ENCODE measurements around the gene FOXJ1. TPM values are rescaled to one million over a fixed set of nuclear protein-coding genes. Genes with fewer than 3 reads are reported as not detected.

Gene FOXJ1
- total and polyA plus RNA-seq, 8 donors, result 0.12 to 6.7 (median 1.3) TPM; not detected in 3

DNA sequence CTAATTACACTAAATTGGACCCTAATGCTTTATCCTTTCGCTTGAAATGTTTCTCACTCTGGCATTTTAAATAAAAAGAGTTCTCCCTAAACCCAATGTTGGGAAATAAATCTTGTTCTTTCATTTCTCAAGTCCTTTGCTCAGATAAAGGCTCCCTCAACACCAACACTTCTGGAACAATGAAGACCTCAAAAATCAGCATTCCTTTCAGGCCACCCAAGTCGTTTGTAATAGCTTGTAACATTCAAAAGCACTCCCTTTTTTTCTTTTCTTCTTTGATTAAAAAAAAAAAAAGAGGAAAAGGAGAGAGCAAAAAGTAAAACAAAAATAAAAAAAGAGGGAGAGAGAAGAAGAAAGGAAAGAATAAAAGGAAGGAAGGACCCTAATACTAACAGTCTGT lies 23.3 kb upstream of the FOXJ1 start:
- intact Hi-C loops (cut with DNase I; ENCODE audit: low total_unique reads), result no loop called here

DNA sequence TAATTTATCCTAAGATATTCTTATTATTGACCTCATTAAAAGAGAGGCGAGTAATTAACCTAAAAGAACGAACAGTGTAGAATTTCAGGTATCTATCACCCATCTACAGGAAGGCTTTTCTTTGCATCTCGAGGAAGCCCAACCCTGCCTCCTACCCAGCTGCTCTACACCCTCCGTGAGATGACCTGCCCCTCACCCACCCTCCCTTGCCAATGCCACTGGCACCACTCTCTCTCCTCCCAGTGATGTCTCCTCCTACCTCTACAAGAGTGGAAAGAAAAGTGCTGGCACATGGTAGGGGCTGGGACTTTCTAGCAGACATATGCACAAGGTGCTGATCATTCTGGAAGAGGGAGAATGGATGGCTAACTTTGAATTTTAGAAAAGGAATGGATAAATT lies 22.9 kb upstream of the FOXJ1 start:
- no peak overlapping the region for H3K27ac ChIP-seq
- no peak for DNase-seq
- no peaks in the 10 kb centered on the region for H3K27me3 ChIP-seq
- 84 to 90% (median 88%) methylated on average over 4 of the region's 4 CpGs for whole genome bisulfite sequencing, 5 donors
- no peaks in the 10 kb centered on the region for H3K4me1 ChIP-seq
- TF ChIP-seq EP300 (IDR thresholded peaks at IDR 0.05) (no peak), POLR2AphosphoS5 (IDR thresholded peaks at IDR 0.05) (no peak), POLR2A (IDR thresholded peaks at IDR 0.05) (no peak)
- TF ChIP-seq, protein P1, sequence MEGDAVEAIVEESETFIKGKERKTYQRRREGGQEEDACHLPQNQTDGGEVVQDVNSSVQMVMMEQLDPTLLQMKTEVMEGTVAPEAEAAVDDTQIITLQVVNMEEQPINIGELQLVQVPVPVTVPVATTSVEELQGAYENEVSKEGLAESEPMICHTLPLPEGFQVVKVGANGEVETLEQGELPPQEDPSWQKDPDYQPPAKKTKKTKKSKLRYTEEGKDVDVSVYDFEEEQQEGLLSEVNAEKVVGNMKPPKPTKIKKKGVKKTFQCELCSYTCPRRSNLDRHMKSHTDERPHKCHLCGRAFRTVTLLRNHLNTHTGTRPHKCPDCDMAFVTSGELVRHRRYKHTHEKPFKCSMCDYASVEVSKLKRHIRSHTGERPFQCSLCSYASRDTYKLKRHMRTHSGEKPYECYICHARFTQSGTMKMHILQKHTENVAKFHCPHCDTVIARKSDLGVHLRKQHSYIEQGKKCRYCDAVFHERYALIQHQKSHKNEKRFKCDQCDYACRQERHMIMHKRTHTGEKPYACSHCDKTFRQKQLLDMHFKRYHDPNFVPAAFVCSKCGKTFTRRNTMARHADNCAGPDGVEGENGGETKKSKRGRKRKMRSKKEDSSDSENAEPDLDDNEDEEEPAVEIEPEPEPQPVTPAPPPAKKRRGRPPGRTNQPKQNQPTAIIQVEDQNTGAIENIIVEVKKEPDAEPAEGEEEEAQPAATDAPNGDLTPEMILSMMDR (IDR thresholded peaks at IDR 0.05), result no peak
- H3K9me3 ChIP-seq, result no peaks in the 10 kb centered on the region
- intact Hi-C loops (cut with DNase I; ENCODE audit: low total_unique reads), result no loop called here
- H3K4me3 ChIP-seq, result no peak overlapping the region
- H3K36me3 ChIP-seq, result peaks cover 0 to 8% (median 0%) of the 10 kb centered on the region in 4 donors

More for the DNA sequence above, 23.3 kb upstream of the FOXJ1 start:
- Histone ChIP-seq H3K36me3 (peaks cover 0 to 8% (median 0%) of the 10 kb centered on the region in 4 donors), H3K27ac (no peak overlapping the region), H3K9me3 (no peaks in the 10 kb centered on the region), H3K4me3 (no peak overlapping the region), H3K27me3 (no peaks in the 10 kb centered on the region), H3K4me1 (no peaks in the 10 kb centered on the region)
- no peak for DNase-seq
- WGBS, 5 donors, result 60 to 72% (median 67%) methylated on average over 2 of the region's 2 CpGs
- no peak for TF ChIP-seq EP300 (IDR thresholded peaks at IDR 0.05)
- no peak for TF ChIP-seq POLR2A (IDR thresholded peaks at IDR 0.05)
- TF ChIP-seq, protein P1 (IDR thresholded peaks at IDR 0.05), result no peak
- TF ChIP-seq POLR2AphosphoS5 (IDR thresholded peaks at IDR 0.05), result no peak

DNA sequence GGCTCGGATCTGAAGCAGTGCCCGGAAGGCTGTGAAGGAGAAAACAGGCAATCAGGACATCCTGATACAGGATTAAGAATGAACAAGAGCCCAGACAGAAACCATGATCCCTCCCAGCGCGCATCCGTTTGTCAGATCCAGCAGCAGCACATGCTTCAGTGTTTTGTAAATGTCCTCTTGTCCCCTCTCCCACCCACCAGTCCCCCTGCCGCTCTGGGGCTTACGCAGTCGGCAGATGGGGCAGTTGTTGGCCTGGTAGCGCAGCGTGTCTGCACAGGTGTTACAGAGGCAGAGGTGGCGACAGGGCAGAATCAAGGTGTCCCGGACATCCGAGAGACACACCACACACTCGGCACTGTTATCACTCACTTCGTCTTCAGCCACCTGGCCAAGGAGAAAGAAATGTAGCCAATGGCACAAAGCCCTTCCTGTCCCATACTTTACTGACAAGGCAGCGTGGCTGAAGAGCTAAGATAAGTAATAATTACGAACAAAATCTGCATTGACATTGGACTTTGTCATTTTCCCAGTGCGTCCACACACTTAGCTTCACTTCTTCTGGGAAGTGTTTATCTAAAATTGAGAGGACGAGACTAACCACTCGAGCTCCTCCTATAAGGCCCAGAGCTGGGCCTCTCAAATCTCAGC lies 20.7 kb upstream of the FOXJ1 start:
- DNase-seq, result no peak
- no peaks in the 10 kb centered on the region for H3K4me1 ChIP-seq
- H3K36me3 ChIP-seq, result peaks cover 0 to 19% (median 0%) of the 10 kb centered on the region in 4 donors
- 77 to 83% (median 78%) methylated on average over 20 of the region's 20 CpGs for WGBS, 5 donors
- no peaks in the 10 kb centered on the region for H3K9me3 ChIP-seq
- intact Hi-C loops (cut with DNase I; ENCODE audit: low total_unique reads), result no loop called here
- TF ChIP-seq, protein P1 (IDR thresholded peaks at IDR 0.05), result no peak
- no peak for TF ChIP-seq POLR2A (IDR thresholded peaks at IDR 0.05)
- TF ChIP-seq EP300 (IDR thresholded peaks at IDR 0.05), result no peak
- TF ChIP-seq POLR2AphosphoS5 (IDR thresholded peaks at IDR 0.05), result no peak
- H3K27me3 ChIP-seq, result no peaks in the 10 kb centered on the region
- H3K4me3 ChIP-seq, result no peak overlapping the region
- H3K27ac ChIP-seq, result no peak overlapping the region

DNA sequence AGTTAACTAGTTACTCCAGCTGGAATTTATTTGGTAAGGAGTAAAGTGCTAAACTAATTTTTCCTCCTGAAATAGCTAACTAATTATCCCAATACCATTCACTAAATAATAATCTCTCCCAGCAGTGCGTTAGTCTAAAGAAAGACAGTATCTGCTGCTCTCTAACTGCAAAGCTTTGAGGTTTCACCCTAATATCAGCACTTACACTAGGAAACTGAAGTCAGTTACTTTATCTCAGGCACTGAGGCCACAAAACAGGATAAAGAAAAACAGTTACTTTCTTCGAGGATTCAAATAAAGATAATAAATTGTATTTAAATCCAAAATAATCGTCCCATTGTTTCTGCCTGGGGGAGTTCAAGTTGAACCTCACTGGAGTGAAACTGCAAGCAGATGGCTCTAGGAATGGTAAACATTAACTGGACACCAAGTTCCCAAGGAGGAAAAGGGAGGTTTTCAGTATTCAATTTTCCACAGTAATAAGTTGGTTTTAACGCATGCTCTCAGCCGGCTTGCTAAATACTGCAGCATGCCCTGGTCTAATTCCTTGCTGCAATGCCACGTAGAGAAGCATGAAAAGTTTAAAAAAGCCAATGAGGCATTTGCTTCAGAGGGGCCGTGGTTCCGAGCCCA lies 20.0 kb upstream of the FOXJ1 start:
- Histone ChIP-seq H3K36me3 (peaks cover 0 to 19% (median 0%) of the 10 kb centered on the region in 4 donors), H3K4me3 (no peak overlapping the region), H3K9me3 (no peaks in the 10 kb centered on the region), H3K27ac (no peak overlapping the region), H3K27me3 (no peaks in the 10 kb centered on the region), H3K4me1 (no peaks in the 10 kb centered on the region)
- no peak for DNase-seq
- intact Hi-C loops (cut with DNase I; ENCODE audit: low total_unique reads), result no loop called here
- TF ChIP-seq, protein P1 (IDR thresholded peaks at IDR 0.05), result no peak
- no peak for TF ChIP-seq POLR2A (IDR thresholded peaks at IDR 0.05)
- TF ChIP-seq EP300 (IDR thresholded peaks at IDR 0.05), result no peak
- no peak for TF ChIP-seq POLR2AphosphoS5 (IDR thresholded peaks at IDR 0.05)
- WGBS, 5 donors, result 62 to 76% (median 65%) methylated on average over 8 of the region's 8 CpGs
